CD4-positive, alpha-beta T cell (primary cell): Measurements from ENCODE around the gene PPARD. TPM values are rescaled to one million over a fixed set of nuclear protein-coding genes. Genes with fewer than 3 reads are reported as not detected.

Experiments
- ATAC-seq: fragments of 200-7000 bp; cut with Tn5 transposase; one replicate; pipeline ENCODE4 v1.10.0; 2022; ENCODE audit warnings: mild to moderate bottlenecking; ENCODE audit not compliant: poor library complexity
- CTCF ChIA-PET: fragments of 350-600 bp; sonication (Branson Sonifier 250); formaldehyde crosslinking; loops from one replicate; lab custom pipeline; 2021; ENCODE audit warnings: antibody characterized with exemption, inconsistent platforms; lab: Charles Lee
- POLR2A ChIA-PET: fragments of 350-600 bp; sonication (Branson Sonifier 250); formaldehyde crosslinking; loops from one replicate; lab custom pipeline; 2021; ENCODE audit warnings: antibody characterized with exemption, inconsistent platforms; lab: Charles Lee
- DNase-seq, 14 experiments: peaks; one replicate each; pipeline ENCODE4 v3.0.0-alpha.2; 2013 to 2020; ENCODE audit warnings: mixed read lengths in 2 of 14
- H3K27ac ChIP-seq, 2 donors: one replicate each; pipeline versions ENCODE4 v1.5.1 to v1.7.0; 2013; ENCODE audit warnings: low read length in 2 of 2, low read depth in 1 of 2, mild to moderate bottlenecking in 1 of 2
- H3K27me3 ChIP-seq, 2 experiments: 1 replicate in 1 of 2; 2 replicates in 1 of 2; pipeline versions ENCODE4 v1.6.1 to v1.7.0; 2013; ENCODE audit warnings: low read length in 2 of 2, control low read depth in 1 of 2, mild to moderate bottlenecking in 1 of 2, moderate library complexity in 1 of 2; ENCODE audit not compliant: insufficient read depth in 2 of 2, control insufficient read depth in 1 of 2
- H3K36me3 ChIP-seq: one replicate; pipeline ENCODE4 v1.6.1; 2013; ENCODE audit warnings: low read length, control low read depth; ENCODE audit not compliant: insufficient read depth
- H3K4me1 ChIP-seq: one replicate; pipeline ENCODE4 v1.6.1; 2013; ENCODE audit warnings: low read length, control low read depth; ENCODE audit not compliant: insufficient read depth
- H3K4me3 ChIP-seq: one replicate; pipeline ENCODE4 v1.5.1; 2013; ENCODE audit warnings: mild to moderate bottlenecking, low read length, moderate library complexity
- H3K9me3 ChIP-seq, 2 experiments: 1 replicate in 1 of 2; 2 replicates in 1 of 2; pipeline versions ENCODE4 v1.6.1 to v1.7.0; 2013; ENCODE audit warnings: low read length in 2 of 2, mild to moderate bottlenecking in 2 of 2, control low read depth in 1 of 2, moderate library complexity in 1 of 2; ENCODE audit not compliant: control insufficient read depth in 1 of 2, insufficient read depth in 1 of 2
- H3K27ac Mint-ChIP-seq: one replicate; pipeline ENCODE4 v1.8.0; 2020; ENCODE audit warnings: mixed read lengths
- H3K27me3 Mint-ChIP-seq: one replicate; pipeline ENCODE4 v1.8.0; 2021; ENCODE audit warnings: mixed read lengths
- H3K36me3 Mint-ChIP-seq: one replicate; pipeline ENCODE4 v1.8.0; 2021; ENCODE audit warnings: low read depth, mixed read lengths
- H3K4me1 Mint-ChIP-seq: one replicate; pipeline ENCODE4 v1.8.0; 2021; ENCODE audit warnings: low read depth, mixed read lengths
- H3K4me3 Mint-ChIP-seq: one replicate; pipeline ENCODE4 v1.8.0; 2020; ENCODE audit warnings: mild to moderate bottlenecking, mixed read lengths
- H3K9me3 Mint-ChIP-seq: one replicate; pipeline ENCODE4 v1.8.0; 2020; ENCODE audit warnings: mixed read lengths
- CTCF ChIP-seq: fragments of 200-600 bp; IDR thresholded peaks from one replicate; pipeline ENCODE4 v1.8.0; 2022; ENCODE audit warnings: antibody characterized with exemption, mild to moderate bottlenecking
- intact Hi-C, 2 experiments: fragments of 100-400 bp; cut with DNase I in 1 of 2; cut with micrococcal nuclease in 1 of 2; formaldehyde crosslinking; loops; one replicate each; pipeline versions ENCODE4 v1.15.1 to v1.9.0; 2023 to 2025; cut with DNase I, micrococcal nuclease
- total RNA-seq, 174 experiments: library from RNA in 2 of 174; stranded (reverse) in 2 of 174; gene quantifications; one replicate each; pipeline ENCODE4 v1.2.3 and lab custom pipeline; 2021 to 2026

The PPARD gene
- total RNA-seq, 2 experiments from 2014 or later: 34.1 to 37.0 TPM

GRCh38 chr6:35312807-35313206 lies 29.6 kb upstream of the PPARD start:
- Histone ChIP-seq H3K4me1 (peaks cover 58% of the 10 kb centered on the region), H3K27ac (peak overlapping the region; percentile 95), H3K27me3 (no peaks in the 10 kb centered on the region), H3K4me3 (peak overlapping the region; percentile 46), H3K9me3 (no peaks in the 10 kb centered on the region), H3K36me3 (peaks cover 73% of the 10 kb centered on the region)
- DNase-seq: no peak
- intact Hi-C loops: no loop called here
- Mint-ChIP-seq H3K27me3 (no peaks in the 10 kb centered on the region), H3K4me1 (peaks cover 95% of the 10 kb centered on the region), H3K4me3 (peak overlapping the region; percentile 81), H3K9me3 (no peaks in the 10 kb centered on the region), H3K27ac (peak overlapping the region; percentile 99), H3K36me3 (peaks cover 96% of the 10 kb centered on the region)
- no peak for TF ChIP-seq CTCF
- ChIA-PET CTCF (interaction anchor here (1.0 to 3.6 kb wide), 5 partner anchors 8 to 29 kb away, joined by 3 to 20 read pairs (median 5); partner anchors contain the start of genes DEF6 and PPARD), POLR2A (interaction anchor here (1.0 to 9.4 kb wide), 4 partner anchors 10 to 139 kb away, joined by 5 to 74 read pairs (median 30); partner anchors contain the start of genes DEF6 and FANCE)
- ATAC-seq: no peak

- intact Hi-C loops: no loop called here
- H3K27ac ChIP-seq: no peak overlapping the region
- H3K4me3 Mint-ChIP-seq: no peak overlapping the region
- H3K27me3 ChIP-seq: no peaks in the 10 kb centered on the region
- TF ChIP-seq CTCF: no peak
- H3K27ac Mint-ChIP-seq: peak overlapping the region; percentile 58
- no peaks in the 10 kb centered on the region for H3K9me3 Mint-ChIP-seq
- no peak for DNase-seq
- ChIA-PET CTCF (interaction anchor here (0.9 to 1.5 kb wide), 2 partner anchors 12 to 19 kb away, joined by 3 to 5 read pairs; no protein-coding TSS in a partner anchor), POLR2A (interaction anchor here (1.1 to 1.7 kb wide), 3 partner anchors 13 to 21 kb away, joined by 3 to 8 read pairs (median 6); partner anchors contain the start of gene DEF6)
- no peak overlapping the region for H3K4me3 ChIP-seq
- H3K27me3 Mint-ChIP-seq: no peaks in the 10 kb centered on the region
- H3K4me1 Mint-ChIP-seq: peaks cover 69% of the 10 kb centered on the region
- H3K36me3 Mint-ChIP-seq: peaks cover 95% of the 10 kb centered on the region
- H3K4me1 ChIP-seq: peaks cover 21% of the 10 kb centered on the region
- no peaks in the 10 kb centered on the region for H3K9me3 ChIP-seq
- no peak for ATAC-seq
- H3K36me3 ChIP-seq: peaks cover 86% of the 10 kb centered on the region
These were observed 24.7 kb upstream of the PPARD start for GRCh38 chr6:35317483-35318195.

- Mint-ChIP-seq H3K4me1 (peaks cover 61% of the 10 kb centered on the region), H3K4me3 (no peak overlapping the region), H3K27me3 (no peaks in the 10 kb centered on the region), H3K27ac (no peak overlapping the region), H3K9me3 (no peaks in the 10 kb centered on the region), H3K36me3 (peaks cover 95% of the 10 kb centered on the region)
- no peak overlapping the region for H3K4me3 ChIP-seq
- intact Hi-C loops: no loop called here
- CTCF ChIA-PET: interaction anchor here (1.5 kb wide), 1 partner anchor 14 kb away, joined by 3 read pairs; no protein-coding TSS in a partner anchor
- H3K9me3 ChIP-seq: no peaks in the 10 kb centered on the region
- DNase-seq (no peak), ATAC-seq (no peak)
- peaks cover 15% of the 10 kb centered on the region for H3K4me1 ChIP-seq
- POLR2A ChIA-PET: interaction anchor here (1.1 to 2.9 kb wide), 4 partner anchors 9 to 22 kb away, joined by 3 to 12 read pairs (median 7); partner anchors contain the start of gene DEF6
- H3K36me3 ChIP-seq: peaks cover 87% of the 10 kb centered on the region
- no peak for TF ChIP-seq CTCF
- no peak overlapping the region for H3K27ac ChIP-seq
- no peaks in the 10 kb centered on the region for H3K27me3 ChIP-seq
These were observed 23.9 kb upstream of the PPARD start for GRCh38 chr6:35318196-35319171.
